Raji (cell line): Measurements from ENCODE around the gene NAALADL2.

Source experiments
- POLR2A ChIP-seq: IDR thresholded peaks from 2 replicates; pipeline ENCODE4 v1.6.1; 2011; ENCODE audit warnings: low read depth, low read length, control low read depth; ENCODE audit not compliant: insufficient read depth

NAALADL2 gene

DNA sequence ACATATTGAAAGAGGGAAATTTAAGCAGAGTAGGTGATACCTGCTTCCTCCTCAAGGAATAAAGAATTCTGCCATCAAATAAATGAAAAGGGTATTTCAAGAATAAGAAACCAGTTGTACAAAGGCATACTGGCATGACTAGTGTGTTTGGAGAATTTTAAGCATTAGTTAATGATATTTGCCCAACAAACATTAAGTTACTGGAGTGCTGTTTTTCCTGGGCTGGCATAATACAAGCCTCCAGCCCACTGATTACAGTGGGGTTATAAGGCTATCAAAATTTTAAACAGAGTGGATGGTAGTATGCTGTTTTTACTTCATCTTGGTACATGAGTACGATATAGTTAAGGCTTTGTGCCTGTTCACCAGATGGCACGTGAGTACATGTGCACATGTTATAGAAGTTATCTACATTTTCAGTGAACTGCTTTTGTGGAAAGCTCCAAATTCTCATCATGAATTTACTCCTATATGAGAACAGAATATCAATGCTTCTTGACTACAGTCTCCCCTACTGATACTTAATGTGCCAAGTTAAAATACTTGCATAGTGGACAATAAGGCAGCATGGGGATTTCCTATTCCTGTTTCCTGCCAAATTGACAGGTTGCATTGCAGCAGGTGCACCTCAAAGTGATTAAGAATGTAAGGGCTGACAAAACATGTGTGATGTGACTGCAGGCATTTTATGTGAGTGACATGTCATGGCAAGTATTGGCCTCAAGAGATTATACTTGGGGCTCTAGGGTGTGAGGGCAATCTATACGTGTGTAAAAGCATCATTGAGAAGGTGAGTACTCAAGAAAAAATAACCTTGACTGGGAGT is 14.9 kb downstream of the NAALADL2 start:
- no peak for TF ChIP-seq POLR2A

DNA sequence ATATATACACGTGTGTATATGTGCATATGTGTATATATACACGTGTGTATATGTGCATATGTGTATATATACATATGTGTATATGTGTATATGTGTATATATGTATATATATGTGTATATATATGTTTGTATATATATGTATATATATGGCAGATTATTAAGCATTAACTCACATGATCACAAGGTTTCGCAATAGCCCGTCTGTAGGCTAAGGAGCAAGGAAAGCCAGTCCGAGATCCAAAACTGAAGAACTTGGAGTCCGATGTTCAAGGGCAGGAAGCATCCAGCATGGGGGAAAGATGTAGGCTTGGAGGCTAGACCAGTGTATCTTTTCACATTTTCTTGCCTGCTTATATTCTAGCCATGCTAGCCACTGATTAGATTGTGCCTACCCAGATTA is 23.7 kb downstream of the NAALADL2 start:
- TF ChIP-seq POLR2A: no peak

DNA sequence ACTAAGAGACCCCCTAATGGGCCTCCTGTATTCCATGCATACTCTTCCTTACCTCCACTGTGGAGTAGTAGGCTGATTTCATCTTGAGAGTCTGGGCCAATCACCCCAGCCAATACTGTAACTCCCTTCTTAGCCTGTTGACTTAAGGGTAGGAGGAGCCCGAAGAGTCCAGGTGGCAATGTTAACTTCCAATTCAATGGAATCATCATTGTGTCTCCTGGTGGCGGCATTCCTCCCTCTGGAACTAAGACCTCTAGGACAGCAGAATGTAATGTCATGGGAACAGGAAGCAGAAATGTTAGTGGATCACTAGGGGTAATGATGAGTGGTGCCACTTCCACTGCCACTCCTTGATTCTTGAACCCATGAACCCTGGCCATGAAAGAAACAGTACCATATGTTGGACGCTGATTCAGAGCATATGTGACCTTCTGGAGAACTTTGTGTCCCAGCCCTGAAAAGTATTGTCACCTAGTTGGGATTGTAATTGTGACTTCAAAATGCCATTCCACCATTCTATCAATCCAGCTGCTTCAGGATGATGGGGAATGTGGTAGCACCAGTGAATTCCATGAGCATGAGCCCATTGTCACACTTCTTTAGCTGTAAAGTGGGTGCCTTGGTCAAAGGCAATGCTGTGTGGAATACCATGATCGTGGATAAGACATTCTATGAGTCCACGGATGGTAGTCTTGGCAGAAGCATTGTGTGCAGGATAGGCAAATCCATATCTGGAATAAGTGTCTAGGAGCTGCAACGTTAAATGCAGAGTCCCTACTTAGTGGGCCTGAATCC is 24.9 kb downstream of the NAALADL2 start:
- TF ChIP-seq POLR2A: no peak

DNA sequence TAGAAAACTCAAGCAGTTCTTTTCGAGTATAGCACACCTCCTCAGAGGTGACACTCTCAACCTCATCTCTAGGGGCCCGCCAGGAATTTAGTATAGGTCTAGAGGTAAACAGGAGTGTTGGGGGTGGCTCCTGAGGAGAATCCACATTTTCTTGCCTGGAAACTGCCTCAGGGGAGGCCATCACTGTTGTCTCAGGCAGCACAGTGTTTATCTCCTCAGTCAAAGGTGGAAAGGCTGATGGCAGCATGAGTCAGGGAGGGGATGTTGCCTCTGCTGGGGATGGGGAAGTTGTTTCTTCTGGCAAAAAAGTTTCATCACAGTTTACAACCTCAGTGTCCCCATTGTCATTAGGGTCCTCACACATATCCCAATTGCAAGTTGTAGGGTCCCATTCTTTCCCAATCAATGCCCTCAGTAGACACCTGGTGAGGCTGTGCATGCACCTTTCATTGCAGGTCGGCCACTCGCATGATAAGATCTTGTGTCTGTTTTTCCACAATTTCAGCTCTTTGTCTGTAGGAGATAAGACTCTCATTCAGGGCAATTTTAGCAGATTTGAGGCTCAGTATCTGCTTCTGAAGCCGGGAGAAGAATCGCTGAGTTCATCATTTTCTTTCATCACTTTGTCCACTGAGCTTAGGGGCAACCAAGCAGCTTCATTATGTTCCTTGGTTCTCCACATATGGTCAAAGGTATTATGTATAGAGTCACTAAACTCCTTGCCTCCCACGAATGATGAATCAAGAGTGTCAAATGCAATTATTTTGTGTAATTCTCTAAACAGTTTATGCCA is 25.8 kb downstream of the NAALADL2 start:
- no peak for TF ChIP-seq POLR2A

DNA sequence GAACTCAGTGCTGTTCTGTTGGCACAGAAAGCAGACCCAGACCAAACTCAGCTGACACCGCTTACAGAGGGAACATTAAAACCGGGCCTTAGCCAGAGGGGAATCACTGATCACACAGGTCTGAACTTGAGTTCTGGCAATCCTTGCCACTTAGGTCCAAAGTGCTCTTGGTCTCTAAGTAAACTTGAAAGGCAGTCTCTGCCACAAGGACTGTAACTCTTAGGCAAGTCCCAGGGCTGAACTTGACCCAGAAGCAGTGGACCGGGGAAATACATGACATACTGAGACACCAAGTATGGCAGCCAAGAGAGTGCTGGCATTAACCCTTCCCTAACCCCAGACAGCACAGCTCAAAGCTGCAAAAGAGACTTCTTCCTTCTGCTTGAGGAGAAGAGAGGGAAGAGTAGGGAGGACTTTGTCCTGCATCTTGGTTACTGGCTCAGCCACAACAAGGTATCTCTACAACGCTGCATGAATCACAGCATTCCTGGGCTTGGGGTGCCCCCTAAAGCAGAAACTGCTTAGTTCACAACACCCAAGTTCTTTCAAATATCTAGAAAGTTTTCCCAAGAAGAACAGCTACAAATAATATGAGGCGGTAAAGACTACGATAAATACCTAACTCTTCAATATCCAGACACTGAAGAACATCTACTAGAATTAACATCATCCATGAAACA is 32.5 kb downstream of the NAALADL2 start:
- TF ChIP-seq POLR2A: no peak

DNA sequence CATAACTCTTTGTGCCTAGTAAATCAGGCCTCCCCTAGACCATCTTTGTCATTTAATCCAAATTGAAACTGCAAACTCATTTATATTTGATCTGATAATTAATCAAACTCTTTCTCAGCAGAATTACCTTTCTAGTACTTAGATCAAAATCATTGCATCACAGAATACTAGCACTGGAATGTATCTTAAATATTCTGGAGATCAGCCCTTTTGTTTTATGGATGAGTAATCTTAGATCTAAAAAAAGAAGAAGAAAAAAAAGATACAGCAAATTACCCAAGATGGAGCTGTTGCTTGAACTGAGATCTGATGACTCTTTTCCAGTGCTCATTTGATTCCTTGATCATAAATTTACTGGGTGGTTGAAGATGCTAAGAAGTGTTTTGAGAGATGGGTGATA is 47.9 kb downstream of the NAALADL2 start:
- no peak for TF ChIP-seq POLR2A

DNA sequence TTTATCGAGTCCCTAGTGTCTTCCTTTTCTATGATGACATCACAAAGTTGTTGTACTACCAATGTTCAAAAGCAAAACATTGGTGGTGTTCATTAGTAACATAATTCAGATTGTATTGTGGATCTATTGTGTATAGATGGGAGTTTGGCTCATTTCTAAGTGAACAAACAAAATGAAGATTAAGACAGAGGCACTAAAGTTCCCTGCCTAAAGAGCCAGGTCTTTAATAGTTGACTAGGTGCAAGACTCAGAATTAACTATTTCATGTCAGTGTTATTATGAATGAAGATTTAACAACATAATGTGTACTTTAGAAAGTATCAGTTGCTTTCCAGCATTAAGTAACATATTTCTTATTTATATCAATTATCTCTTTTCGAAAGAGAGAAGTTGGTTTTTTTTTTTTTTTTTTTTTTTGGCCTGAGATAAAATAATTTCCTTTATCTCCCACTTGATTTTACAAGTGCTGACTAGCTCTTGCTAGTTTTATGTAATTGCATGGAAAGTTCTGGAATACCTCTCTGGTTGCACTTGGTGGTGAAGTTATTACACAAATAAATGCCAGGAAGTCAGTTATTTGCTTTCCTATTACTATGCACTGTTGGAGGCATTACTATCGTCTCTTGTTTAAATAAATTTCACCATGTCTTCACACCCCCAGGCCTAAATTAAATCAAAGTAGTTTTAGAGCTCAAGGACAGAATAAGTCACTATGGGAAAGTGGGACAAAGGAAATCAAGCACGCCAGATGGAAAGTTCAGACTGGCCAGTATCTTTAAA is 48.7 kb downstream of the NAALADL2 start:
- TF ChIP-seq POLR2A: no peak

DNA sequence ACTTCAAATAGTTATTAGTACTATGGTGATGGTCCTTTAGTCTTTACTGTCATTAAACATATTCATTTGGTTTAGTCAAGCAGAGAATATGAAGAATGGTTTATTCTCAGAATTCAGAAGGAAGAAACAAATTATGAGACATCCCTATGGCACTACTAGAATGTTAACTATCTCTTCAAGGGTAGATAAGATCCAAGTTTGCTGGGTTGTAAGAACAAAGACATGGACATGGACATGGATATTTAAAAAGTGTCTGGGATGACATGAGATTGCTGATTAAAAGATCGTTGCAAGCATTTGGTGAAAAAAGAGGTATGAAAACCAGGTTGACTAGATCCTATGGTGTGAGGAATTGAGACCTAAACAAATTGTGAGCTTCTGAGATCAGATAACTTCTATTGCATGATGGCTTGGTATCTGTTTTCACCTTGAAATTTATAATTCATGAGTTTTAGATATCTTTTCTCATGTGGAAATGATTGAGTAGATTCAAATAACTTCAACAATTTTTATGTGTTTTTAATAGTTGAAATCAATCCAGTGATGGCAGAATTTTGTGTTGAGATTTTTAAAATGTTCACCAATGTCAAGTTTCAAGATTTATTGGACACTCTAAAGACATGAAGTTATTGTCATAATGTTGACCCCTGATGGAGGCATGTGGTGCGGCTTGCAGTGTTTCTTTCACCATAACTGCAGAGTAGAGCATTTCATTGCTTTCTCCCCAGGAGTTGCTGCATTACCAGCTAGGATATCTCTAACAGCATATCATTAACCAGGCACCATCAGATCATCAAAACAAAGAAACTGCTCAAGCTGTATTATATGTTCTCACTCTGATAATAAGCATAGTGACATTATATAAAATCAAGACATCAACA is 72.6 kb downstream of the NAALADL2 start:
- no peak for TF ChIP-seq POLR2A

DNA sequence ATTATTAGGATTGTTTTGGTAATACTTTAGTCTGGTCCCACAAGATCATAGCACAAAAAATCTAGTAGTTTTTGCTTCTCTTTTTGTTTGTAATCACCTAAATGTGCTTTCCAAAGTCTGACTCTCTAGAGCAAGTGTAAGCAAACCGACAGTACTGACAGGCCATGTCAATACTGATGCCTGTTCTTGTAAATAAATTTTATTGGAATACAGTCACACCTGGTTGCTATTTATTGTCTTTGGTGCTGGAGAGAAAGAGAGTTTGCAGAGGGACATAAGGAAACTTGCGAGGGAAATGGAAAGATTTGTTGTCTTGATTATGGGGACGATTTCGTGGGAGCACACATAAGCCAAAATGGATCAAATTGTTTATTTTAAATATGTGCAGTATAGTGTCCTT is 77.5 kb downstream of the NAALADL2 start:
- no peak for TF ChIP-seq POLR2A

DNA sequence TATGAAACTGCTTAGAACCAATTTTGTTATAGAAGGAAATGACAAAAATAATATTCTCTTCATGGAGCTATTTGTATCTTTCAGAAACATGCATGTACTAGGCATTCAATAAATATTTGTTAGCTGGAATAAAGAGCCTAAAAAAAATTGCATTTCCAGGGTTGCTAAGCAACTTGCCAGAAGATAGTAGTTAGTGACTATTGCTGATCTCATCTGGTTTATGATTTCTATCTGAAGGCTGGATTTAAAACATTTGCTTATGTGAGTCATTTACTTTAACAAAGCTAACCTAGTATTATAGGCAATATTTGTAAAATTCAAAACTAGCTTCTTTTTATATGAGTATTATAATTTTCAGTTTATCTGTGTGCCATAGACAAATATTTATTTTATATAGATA is 78.3 kb downstream of the NAALADL2 start:
- TF ChIP-seq POLR2A: no peak

DNA sequence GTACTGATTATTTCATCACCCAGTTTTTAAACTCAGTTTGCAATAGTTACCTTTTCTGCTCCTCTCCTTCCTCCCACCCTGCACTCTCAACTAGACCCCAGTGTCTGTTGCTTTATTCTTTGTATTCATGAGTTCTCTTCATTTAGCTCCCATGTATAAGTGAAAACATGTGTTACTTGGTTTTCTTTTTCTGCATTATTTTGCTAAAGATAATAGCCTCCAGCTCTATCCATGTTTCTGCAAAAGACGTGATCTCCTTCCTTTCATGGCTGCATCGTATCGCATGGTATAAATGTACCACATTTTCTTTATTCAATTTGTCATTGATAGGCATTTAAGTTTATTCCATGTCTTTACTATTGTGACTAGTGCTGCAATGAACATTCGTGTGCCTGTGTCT is 79.0 kb downstream of the NAALADL2 start:
- no peak for TF ChIP-seq POLR2A

DNA sequence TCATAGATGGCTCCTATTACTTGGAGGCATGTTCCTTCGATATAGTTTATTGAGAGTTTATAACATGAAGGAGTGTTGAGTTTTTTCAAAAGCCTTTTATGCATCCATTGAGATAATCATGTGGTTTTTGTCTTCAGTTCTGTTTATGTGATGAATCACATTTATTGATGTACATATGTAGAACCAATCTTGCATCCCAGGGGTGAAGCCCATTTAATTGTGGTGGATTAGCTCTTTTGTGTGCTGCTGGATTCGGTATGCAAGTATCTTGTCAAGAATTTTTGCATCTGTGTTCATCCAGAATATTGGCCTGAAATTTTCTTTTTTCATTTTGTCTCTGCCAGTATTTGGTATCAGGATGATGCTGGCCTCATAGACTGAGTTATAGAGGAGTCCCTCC is 81.0 kb downstream of the NAALADL2 start:
- no peak for TF ChIP-seq POLR2A

DNA sequence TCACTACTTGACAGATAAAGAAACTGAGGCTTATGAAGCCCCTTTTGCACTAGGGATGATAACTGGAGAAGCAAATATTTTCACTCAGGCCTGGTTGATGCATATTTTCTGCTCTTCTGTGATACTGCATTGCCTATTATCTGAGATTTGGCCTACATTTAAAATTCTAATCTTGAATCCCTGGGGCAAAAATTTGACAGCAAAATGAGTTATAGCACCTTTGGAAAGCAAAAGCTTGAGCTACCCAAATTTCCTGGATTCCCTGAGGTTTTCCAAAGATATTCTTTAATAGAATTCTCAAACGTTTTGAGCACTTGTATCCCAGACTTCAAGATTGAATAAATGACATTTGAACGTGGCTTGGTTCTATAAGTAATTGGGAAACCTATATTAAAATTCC is 86.1 kb downstream of the NAALADL2 start:
- TF ChIP-seq POLR2A: no peak
